Cardiac septum (tissue), 1 donor: ENCODE measurements around the gene GLCCI1. TPM values are rescaled to one million over a fixed set of nuclear protein-coding genes. Genes with fewer than 3 reads are reported as not detected.

Experiments
- DNase-seq: peaks from one replicate; pipeline ENCODE4 v3.0.0-alpha.2; 2020; ENCODE audit warnings: low spot score
- intact Hi-C: fragments of 100-400 bp; cut with DNase I; formaldehyde crosslinking; loops from one replicate; pipeline ENCODE4 v1.14.0; 2022
- total RNA-seq: library from RNA; stranded (reverse); fragmentation: NEBNext Ultra II Directional; extraction: Animal tissue kit (Norgen Biotek cat#: 25700); gene quantifications from one replicate; pipeline ENCODE4 v1.2.1, GENCODE V29; 2021
- donor health status: DM: no; HTN: no; CAD: no.

The GLCCI1 gene
- total RNA-seq, 1 donor from 2014 or later = 5.1 TPM

DNA sequence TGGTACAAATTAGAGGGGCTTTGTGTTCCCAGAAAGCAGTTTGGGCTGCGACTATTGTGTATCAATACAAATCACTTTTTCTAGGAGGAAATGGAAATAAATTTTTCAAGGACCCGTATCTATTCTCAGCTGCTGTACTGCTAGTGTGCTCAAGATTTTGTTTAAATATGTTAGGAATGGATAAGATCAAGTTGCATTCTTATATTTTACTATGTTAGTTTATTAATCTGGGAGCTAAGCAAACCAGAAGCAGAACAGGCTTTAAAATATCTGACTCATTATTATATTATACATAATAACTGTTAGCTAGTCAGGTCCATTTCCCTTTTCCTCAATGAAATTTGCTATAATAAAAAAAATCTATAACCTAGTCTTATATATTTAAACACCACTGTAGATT is 11.1 kb upstream of the GLCCI1 start:
- intact Hi-C loops = no loop called here
- DNase-seq = no peak

DNA sequence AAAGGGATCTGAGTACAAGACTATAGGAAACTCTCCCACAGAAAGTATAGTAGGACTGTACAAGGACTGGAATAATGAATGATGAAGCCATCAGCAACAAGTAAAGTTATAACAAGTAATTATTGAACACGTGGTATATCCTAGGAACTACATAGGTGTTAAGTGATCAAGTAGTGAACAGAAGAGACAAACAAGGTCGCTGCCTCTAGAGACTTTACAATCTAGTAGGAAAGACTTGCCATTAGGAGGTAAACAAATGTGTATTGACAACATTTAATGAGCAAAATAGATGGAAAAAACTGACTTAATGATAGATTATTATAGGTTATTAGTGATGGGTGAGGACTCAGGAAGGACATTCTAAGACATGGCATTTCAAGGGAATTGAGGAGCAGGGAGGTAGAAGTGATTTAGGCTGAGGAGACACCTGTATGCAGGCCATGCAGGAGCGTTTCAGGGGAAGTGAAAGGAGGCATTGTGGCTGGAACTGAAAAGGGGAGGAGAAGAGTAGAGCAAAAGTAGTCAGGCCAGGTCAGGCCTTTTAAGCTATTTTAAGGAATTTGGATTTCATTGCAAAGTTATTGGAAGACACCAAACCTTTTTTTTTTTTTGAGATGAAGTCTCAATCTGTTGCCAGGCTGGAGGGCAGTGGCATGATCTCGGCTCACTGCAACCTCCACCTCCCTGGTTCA is 8.5 kb upstream of the GLCCI1 start:
- intact Hi-C loops = loop anchor here (10.0 kb wide), 1 partner anchor 195 kb away; no protein-coding TSS in a partner anchor
- DNase-seq = no peak

DNA sequence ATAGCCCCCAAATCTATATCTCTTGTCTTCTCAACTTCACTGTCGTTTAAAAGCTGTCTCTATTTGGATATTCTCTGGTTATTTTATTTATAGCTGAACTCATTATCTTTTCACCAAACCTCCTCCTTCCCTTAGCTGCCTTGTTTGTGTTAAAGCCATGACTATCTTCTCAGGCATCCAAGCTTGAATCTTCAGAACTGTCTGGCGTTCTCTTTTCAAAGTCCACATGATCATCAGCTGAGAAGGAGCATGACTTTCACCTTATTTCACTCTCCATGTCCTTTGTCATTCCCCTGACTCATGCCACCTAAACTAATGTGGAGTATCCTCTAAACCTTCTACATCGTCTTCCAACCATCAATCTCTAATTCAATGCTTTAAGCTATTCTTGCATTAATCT is 5.7 kb upstream of the GLCCI1 start:
- DNase-seq = no peak
- intact Hi-C loops = loop anchor here (10.0 kb wide), 1 partner anchor 198 kb away; no protein-coding TSS in a partner anchor

DNA sequence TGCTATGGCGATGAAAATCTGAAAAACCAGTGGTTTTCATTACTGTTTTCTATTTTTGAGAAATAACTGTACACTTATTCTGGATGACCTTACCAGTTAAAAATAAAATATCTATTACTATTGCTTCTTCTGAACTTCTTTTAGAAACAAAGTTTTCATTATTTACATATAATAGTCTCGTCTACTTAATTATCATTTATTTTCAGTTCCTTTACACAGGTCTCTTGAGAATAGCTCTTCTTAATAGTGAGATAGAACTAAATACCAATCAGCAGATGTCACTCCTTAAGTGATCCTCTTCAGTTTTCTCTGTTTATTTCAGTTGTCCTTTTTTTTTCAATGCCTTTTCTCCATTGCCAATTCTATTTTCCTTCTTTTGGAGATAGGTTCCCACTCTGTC is 4.3 kb upstream of the GLCCI1 start:
- no peak for DNase-seq
- intact Hi-C loops = loop anchor here (10.0 kb wide), 1 partner anchor 199 kb away; no protein-coding TSS in a partner anchor

DNA sequence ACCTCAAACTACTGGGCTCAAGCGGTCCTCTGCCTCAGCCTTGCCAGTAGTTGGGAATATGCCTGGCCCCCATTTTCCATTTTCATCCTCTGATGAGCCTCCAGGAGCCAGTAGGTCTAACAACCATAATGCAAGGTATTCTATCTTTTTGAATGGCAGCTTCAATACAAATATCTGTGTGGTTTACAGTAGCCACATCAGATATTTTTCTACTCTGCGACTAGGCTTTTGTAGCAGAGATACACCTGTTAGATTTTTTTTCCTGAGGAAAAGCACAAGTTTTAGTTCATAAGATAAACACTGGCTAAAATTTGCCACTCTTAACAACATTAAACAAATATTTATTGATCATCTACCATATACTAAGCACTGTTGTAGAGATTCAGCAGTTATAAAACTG is 3.9 kb upstream of the GLCCI1 start:
- DNase-seq = no peak
- intact Hi-C loops = loop anchor here (5.0 to 10.0 kb wide), 2 partner anchors 200 to 277 kb away; no protein-coding TSS in a partner anchor

DNA sequence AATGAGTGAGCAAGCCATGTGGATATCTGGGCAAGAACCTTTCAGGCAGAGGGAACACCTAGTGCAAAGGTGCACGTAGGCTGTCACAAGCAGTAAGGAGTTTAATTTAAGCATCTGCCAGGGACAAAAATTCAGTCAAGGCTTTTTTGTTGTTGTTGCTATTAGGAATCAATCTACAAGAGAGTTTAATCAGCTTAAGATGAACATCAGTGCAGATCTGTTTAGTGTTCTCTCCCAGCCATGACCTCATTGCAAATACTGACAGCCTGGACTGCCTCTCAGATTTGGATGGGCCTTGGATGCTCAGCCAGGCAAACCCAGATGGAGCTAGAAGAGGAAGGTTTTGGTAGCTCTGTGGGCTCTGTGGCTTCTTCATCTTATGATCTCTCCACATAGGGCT is 3.3 kb upstream of the GLCCI1 start:
- intact Hi-C loops = loop anchor here (5.0 to 10.0 kb wide), 2 partner anchors 200 to 278 kb away; no protein-coding TSS in a partner anchor
- DNase-seq = no peak

DNA sequence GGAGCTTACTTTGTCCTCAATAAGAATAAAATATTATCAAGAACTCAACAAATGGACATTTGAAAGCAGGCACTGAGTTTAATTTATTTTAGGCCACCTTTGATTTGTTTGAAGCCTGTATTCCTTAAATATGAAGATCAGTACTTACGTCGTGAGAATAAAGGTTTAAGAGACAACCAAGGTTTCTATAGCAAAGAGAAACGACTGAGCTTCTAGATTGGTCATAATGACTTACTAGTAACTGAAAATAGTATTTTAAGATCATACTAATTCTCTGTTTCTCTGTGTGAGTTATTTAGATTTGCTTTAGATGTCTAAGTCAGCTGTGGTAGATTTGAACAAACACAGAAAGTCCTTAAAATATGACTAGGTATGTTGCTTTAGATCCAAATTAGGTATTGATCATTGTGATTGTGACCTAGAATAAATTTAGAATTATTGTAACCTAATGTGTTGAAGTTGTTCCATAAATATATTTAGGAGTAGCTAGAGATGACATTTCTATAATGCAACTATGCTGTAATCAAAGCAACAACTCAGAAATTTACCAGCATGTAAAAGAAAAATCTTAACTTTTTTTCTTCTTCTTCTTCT is 2.4 kb upstream of the GLCCI1 start:
- no peak for DNase-seq
- intact Hi-C loops = loop anchor here (5.0 to 10.0 kb wide), 2 partner anchors 201 to 279 kb away; no protein-coding TSS in a partner anchor

DNA sequence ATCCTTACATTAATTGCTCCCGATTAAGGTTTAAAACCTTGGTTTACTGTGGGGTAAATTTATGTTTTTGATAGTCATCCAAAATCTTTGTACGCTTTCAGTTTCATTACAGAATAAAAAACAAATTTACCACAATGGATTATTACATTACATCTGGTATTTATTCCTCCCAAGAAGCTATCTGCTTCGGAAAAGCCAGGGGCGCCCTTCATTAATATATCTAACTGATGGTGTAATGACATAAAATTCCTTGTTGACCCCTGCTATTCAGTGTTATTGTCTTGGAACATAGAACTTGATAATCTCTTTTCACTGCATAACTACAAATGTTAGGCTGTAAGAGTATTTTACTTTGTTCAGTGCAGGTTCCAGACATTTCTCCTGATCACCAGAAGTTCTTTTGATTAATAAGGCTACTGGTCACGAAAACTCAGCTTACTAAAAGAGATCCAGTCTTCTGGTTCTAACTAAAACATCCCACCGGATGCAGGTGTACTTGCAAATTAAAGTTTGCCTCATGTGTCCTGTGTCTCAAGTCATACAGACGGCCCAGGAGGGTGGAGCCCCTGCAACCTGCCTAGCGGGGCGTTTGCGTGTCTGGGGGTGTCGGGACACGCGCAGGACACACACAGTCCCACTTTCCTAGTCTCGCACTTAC is 581 bp upstream of the GLCCI1 start:
- intact Hi-C loops = loop anchor here (2.0 to 10.0 kb wide), 3 partner anchors 203 to 329 kb away; no protein-coding TSS in a partner anchor
- DNase-seq = no peak

DNA sequence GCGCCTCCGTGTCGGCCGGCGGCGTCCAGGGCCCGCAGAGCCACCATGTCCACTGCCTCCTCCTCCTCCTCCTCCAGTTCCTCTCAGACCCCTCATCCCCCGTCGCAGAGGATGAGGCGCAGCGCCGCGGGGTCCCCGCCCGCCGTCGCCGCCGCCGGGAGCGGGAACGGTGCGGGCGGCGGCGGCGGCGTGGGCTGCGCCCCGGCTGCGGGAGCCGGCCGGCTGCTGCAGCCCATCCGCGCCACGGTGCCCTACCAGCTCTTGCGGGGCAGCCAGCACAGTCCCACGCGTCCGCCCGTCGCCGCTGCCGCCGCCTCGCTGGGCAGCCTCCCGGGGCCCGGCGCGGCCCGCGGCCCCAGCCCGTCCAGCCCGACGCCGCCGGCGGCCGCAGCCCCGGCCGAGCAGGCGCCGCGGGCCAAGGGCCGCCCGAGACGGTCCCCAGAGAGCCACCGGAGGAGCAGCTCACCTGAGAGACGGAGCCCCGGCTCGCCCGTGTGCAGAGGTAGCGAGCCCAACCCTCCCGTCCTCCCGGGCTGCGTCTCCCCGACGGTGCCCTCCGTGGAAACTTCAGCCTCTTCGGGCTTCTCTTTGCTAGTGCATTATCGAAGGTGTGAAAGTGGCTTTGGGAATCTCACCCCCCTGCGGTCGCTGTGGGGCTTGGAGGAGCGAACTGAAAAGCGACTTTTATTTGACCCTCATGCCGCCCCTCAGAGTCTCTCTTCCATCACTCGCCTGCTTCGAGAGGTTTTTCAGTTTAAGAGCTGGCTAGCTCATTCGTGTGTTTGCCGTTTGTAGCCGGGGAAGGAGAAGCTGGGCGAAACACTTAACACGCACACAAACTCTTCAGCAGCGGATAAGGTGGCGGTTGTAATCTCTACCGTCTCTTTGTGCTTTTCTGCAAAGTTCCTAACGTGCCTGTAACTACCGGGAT is 975 bp downstream of the GLCCI1 start:
- intact Hi-C loops = loop anchor here (2.0 to 10.0 kb wide), 4 partner anchors 205 to 331 kb away; no protein-coding TSS in a partner anchor
- DNase-seq = peak; percentile 76

DNA sequence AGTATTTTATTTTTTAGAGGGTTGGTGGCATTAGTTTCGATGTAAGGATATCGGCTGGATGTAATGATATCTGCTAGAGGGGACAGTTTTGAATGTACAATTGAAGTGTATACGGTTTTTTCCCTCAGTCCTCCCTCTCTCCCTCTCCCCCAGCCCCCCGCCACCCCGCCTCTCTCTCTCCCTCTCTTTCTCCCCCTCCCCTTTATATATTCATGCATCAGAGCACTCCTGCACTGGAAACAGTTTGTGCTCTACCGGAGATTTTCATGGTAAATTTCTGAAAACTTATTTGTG is 1.6 kb downstream of the GLCCI1 start:
- DNase-seq = no peak
- intact Hi-C loops = loop anchor here (10.0 kb wide), 1 partner anchor 245 kb away; no protein-coding TSS in a partner anchor

DNA sequence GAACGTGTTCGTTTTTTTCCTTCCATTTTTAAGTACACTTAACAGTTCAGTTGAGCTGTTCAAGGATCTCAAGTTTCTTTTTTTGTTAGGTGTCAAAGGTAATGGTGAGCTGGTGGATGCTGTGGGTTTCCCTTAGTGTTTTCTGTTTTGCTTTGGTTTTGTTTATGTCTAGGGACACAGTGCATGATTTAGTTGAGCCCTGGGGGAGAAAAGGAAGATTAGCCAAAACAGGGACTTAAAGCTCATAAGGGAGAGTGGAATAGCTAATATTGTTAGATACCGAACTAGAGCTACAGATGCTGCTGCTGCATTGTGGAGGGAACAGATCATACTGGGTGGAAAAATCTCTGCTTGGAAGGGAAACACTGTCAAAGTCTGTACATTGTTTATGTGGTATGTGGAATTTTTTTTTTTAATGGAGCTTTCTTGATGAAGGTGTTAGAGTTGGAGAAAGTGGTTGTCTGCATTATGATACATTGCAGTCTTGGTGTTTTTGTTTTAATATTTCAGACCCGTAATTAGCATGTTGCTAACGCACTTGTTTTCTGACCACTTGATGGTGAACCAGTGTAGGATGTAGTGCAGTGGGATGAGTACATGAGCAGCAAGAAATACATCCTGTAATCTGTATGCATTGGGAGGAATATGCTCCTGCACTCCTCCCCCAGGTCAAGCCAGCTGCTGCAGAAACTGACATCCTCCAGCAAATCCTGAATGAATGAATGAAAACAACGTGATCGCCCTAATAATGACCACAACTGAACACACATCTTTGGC is 2.1 kb downstream of the GLCCI1 start:
- DNase-seq = no peak
- intact Hi-C loops = loop anchor here (10.0 kb wide), 1 partner anchor 244 kb away; no protein-coding TSS in a partner anchor

DNA sequence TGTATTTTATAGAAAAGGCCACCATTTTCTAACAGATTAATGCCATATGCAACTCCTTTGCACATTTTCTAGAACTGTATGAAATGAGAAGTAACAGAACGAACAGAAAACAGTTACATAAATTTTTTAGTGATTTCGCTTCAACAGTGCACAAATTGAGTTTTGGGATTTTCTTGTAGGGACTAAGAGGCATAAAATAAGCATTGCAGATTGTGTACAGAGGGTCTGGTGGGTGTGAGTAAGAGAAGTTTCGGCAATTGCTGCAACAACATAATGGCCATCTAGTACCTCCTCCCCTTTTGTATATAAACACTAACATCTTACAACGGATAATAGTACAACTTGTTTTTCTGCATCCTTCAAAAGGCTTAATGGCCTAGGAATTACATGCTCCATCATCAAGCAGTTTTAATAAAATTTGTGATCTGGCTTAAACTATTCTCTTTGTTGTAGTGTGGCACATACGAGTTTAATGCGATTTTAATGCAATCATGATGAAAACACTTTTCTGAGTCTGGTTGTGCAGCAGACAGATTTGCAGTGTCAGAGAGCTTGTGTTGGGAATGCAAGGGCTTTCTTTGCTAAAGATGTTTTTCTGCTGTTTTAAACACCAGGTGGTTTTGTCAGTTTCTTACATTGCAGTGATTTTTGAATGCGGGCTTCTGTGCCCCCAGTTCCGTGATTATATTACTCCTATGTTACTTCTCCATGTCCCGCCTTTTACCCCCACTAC is 2.9 kb downstream of the GLCCI1 start:
- intact Hi-C loops = loop anchor here (10.0 kb wide), 1 partner anchor 243 kb away; no protein-coding TSS in a partner anchor
- DNase-seq = no peak

DNA sequence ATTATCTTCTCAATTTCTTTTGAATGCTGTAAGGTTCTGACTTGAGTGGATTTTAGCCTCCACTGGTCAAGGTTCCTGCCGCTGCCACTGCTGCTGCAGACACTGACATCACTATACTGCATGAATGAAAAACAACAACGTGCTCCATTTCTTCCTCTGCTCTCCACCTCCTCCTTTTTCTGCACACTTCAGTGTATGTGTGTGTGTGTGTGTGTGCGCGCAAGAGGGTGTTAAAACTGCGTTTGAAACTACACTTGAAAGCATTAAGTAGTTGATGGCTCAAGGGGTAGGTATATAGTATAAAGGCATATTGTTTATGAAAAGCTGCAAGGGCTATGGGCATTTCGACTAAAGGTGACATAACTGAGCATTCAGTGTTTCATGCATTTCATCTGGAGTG is 3.5 kb downstream of the GLCCI1 start:
- DNase-seq = no peak
- intact Hi-C loops = loop anchor here (10.0 kb wide), 1 partner anchor 243 kb away; no protein-coding TSS in a partner anchor

DNA sequence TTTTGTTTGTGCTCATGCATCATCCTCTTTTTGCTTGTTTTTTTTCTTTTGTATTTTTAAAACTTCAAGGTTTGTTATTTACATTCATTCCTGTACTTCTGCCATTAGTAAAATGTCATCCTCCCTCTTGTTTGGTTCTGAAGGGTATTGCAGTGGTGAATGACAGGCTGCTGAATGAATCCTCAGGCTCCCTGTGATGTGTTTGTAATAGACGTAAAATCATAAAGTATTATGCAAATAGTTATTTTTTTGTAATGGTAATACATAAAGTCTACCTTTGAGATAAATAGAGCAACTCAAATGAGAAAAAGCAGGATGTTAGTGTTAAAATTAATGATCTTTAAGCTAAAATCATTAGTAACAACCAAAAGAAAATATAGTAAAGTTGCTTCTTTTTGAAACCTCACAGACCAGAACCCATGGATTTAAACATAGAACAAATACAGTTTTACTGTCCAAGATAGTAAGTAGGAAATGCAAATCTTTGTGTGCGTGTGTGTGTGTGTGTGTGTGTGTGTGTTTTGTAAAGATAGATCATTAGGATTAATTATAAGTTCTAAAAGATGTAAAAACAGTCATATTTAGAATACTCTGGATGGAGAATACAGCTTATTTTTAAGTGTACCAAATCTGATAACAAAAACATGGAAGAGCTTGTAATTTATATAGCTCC is 4.5 kb downstream of the GLCCI1 start:
- DNase-seq = no peak
- intact Hi-C loops = loop anchor here (10.0 kb wide), 1 partner anchor 242 kb away; no protein-coding TSS in a partner anchor

DNA sequence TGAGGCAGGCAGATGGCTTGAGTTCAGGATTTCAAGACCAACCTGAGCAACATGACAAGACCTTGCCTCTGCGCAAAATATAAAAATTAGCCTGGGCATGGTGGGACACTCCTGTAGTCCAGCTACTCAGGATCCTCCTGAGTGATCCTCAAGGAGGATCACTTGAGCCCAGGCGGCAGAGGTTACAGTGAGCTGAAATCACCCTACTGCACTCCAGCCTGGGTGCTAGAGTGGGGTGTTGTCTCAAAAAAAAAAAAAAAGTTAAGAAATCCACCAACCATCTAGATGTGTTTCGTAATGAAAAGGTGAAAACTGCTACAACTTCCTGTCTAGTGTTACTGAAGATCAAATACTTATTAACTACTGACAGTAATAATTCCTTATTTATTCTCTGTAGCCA is 8.1 kb downstream of the GLCCI1 start:
- intact Hi-C loops = loop anchor here (10.0 kb wide), 1 partner anchor 238 kb away; no protein-coding TSS in a partner anchor
- DNase-seq = no peak

DNA sequence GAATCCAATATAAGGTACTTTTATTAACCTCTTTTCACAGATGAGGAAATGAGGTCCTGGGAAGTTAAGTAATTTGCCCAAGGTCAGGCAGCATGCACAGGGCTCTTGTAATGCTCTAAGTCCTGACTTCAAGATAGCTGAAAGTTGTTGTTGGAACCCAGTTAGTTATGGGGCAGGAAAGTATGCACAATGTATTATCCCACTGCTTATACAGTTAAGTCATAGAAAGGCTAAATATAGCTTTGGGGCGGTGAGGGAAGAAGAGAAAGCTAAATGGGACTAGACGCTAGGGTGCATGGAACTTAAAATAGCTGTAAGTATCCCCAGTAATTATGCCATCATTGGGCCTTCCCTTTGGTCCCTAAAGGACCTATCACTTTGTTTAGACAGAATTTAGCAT is 9.2 kb downstream of the GLCCI1 start:
- intact Hi-C loops = loop anchor here (10.0 kb wide), 1 partner anchor 237 kb away; no protein-coding TSS in a partner anchor
- no peak for DNase-seq

DNA sequence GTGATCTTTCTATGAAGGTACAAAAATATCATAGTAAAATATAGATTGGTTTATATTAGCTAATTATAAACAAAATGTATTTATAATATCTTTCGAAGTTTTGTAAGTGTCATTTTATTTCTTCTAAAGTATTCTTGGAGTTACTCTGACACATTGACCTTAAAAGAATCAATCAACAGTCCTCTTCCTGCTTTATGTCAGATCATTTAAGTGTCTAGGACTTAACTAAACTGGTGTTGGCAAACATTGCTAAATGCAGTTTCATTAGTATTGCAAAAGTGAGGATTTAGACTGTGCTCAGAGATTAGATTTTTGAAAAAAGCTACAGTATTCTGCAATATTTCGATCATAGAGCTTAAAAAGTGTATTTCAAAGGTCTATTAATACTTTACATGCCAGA is 10.3 kb downstream of the GLCCI1 start:
- no peak for DNase-seq
- intact Hi-C loops = loop anchor here (10.0 kb wide), 1 partner anchor 236 kb away; no protein-coding TSS in a partner anchor
